ENCODE data around the gene UBE2F.

GRCh38 chr2:237977380-237977779, 10.6 kb downstream of the UBE2F start:
- TF ChIP-seq CTCF (IDR thresholded peaks at IDR 0.05), result no peak
- no peak for TF ChIP-seq EP300 (IDR thresholded peaks at IDR 0.05)
- TF ChIP-seq POLR2A (IDR thresholded peaks at IDR 0.05), result no peak

Measured in ovary (tissue), 3 donors.